ENCODE measurements around the gene PAK1IP1.

- TF ChIP-seq CTCF (conservative IDR thresholded peaks at IDR 0.05; ENCODE audit: low read length): no peak
- TF ChIP-seq EZH2phosphoT487 (IDR thresholded peaks at IDR 0.05; ENCODE audit: borderline replicate concordance): no peak
Observed at GRCh38 chr6:10719296-10719963, 24.7 kb downstream of the PAK1IP1 start.

All from Loucy (cell line).